Astrocyte of the spinal cord (primary cell): ENCODE data around the gene MYPN.

Experiments
- DNase-seq: peaks from one replicate; pipeline ENCODE4 v3.0.0; 2011; ENCODE audit warnings: low read depth, low spot score
- H3K4me3 ChIP-seq: 2 replicates; pipeline ENCODE4 v1.5.1; 2011; ENCODE audit warnings: low read depth, mild to moderate bottlenecking, low read length, moderate library complexity
- in situ Hi-C: cut with HindIII; loops from 2 replicates; pipeline ENCODE4 v1.10.0; 2017; ENCODE audit warnings: low sequenced_read_pairs
- TF ChIP-seq, protein P1 (sequence below): IDR thresholded peaks from 2 replicates; pipeline ENCODE4 v1.5.1; 2012; ENCODE audit warnings: low read depth, mild to moderate bottlenecking, low read length, inconsistent platforms

Gene MYPN

GRCh38 chr10:68261132-68261856 is 152.0 kb downstream of the MYPN start:
- TF ChIP-seq, protein P1, sequence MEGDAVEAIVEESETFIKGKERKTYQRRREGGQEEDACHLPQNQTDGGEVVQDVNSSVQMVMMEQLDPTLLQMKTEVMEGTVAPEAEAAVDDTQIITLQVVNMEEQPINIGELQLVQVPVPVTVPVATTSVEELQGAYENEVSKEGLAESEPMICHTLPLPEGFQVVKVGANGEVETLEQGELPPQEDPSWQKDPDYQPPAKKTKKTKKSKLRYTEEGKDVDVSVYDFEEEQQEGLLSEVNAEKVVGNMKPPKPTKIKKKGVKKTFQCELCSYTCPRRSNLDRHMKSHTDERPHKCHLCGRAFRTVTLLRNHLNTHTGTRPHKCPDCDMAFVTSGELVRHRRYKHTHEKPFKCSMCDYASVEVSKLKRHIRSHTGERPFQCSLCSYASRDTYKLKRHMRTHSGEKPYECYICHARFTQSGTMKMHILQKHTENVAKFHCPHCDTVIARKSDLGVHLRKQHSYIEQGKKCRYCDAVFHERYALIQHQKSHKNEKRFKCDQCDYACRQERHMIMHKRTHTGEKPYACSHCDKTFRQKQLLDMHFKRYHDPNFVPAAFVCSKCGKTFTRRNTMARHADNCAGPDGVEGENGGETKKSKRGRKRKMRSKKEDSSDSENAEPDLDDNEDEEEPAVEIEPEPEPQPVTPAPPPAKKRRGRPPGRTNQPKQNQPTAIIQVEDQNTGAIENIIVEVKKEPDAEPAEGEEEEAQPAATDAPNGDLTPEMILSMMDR: no peak
- no peak overlapping the region for H3K4me3 ChIP-seq
- in situ Hi-C loops: no loop called here
- DNase-seq: no peak
